ENCODE results near the gene NEDD4L. TPM values are rescaled to one million over a fixed set of nuclear protein-coding genes. Genes with fewer than 3 reads are reported as not detected.

Gene NEDD4L
- total and polyA plus RNA-seq, 3 donors from 2014 or later: 14.3 to 43.1 (median 42.7) TPM

DNA sequence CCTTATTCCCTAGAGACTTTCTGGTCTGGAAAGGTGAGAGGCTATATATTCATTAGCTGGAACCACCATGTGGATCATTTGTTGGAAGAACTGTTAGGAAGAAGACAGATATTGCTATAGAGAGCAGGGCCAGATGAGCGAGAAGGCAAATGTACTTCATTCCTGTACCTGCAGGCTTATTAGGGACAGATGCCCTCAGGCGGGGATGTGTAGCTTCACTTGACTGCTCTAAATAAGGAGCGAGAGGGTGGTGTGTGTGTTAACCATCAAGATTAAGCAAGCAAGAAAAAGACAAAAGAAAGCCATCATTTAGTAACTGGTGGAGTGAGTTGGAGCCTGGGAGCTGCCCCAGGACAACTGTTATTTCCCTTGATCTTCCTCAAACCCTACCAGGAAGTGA is 36.4 kb downstream of the NEDD4L start:
- no peaks in the 10 kb centered on the region for H3K27me3 ChIP-seq
- H3K9me3 ChIP-seq: no peaks in the 10 kb centered on the region
- H3K27ac ChIP-seq: no peak overlapping the region
- 90 to 91% methylated on average over 3 of the region's 3 CpGs for WGBS, 2 donors
- no peak for TF ChIP-seq POLR2A (IDR thresholded peaks at IDR 0.05)
- no peak overlapping the region for H3K4me3 ChIP-seq
- intact Hi-C loops (cut with DNase I; ENCODE audit: low total_unique reads): no loop called here
- H3K4me1 ChIP-seq: no peaks in the 10 kb centered on the region
- no peak for DNase-seq
- H3K36me3 ChIP-seq (ENCODE audit: low read depth, missing control alignments): no peaks in the 10 kb centered on the region

DNA sequence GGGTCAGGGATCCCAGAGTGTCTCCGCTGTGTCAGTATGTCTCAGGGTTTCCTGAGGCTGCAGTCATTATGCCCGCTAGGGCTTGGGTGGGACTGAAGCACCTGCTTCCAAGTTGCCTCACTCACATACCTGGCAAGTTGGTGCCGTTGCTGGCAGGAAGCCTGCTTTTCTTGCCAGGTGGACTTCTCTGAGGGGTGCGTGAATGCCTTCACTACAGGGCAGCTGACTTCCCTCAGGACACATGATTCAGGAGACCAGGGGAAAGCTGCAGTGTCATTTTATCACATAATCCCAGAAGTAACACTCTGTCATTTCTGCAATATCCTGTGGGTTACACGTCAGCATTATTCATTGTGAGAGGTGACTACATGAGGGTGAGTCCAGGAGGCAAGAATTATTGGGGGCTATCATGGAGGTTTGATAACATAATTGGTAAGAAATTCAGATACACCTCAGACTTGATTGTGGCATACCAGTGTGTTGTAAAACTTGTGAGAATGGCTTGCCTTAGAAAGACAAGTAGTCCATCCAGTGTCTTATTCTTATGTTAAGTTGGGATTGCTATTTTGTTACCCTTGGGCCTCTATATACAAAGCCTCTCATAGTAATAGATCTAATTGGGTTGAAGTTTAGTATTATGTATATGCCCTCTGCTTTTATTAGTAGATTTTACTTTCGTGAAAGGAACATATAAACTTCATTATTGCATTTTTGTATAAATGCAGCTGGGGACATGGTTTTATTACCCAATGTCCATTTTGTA is 44.1 kb downstream of the NEDD4L start:
- DNase-seq: no peak
- no peak for TF ChIP-seq POLR2A (IDR thresholded peaks at IDR 0.05)
- TF ChIP-seq, protein P1, sequence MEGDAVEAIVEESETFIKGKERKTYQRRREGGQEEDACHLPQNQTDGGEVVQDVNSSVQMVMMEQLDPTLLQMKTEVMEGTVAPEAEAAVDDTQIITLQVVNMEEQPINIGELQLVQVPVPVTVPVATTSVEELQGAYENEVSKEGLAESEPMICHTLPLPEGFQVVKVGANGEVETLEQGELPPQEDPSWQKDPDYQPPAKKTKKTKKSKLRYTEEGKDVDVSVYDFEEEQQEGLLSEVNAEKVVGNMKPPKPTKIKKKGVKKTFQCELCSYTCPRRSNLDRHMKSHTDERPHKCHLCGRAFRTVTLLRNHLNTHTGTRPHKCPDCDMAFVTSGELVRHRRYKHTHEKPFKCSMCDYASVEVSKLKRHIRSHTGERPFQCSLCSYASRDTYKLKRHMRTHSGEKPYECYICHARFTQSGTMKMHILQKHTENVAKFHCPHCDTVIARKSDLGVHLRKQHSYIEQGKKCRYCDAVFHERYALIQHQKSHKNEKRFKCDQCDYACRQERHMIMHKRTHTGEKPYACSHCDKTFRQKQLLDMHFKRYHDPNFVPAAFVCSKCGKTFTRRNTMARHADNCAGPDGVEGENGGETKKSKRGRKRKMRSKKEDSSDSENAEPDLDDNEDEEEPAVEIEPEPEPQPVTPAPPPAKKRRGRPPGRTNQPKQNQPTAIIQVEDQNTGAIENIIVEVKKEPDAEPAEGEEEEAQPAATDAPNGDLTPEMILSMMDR (IDR thresholded peaks at IDR 0.05): no peak
- Histone ChIP-seq H3K4me1 (no peaks in the 10 kb centered on the region), H3K9me3 (no peaks in the 10 kb centered on the region), H3K27ac (no peak overlapping the region), H3K27me3 (no peaks in the 10 kb centered on the region), H3K36me3 (ENCODE audit: low read depth, missing control alignments) (no peaks in the 10 kb centered on the region), H3K4me3 (no peak overlapping the region)
- intact Hi-C loops (cut with DNase I; ENCODE audit: low total_unique reads): no loop called here
- WGBS, 2 donors: 80 to 91% methylated on average over 5 to 6 of the region's 6 CpGs

DNA sequence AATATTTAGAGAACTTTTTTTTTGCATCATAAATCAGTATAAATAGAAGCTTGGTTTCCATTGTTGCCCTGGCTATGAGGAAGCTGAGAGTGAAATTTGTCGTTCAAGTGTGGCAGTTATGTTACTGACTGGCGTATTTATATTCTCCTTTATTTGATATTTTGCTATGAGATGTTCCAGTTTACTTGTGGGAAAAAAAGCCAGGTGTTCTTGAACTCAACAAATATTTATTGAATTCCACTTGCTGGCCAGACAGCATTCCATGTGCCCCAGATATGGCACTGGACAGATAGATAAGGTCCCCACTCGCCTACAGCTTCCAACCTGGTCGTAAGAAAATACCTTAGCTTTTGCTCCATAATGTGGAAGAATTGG is 44.7 kb downstream of the NEDD4L start:
- intact Hi-C loops (cut with DNase I; ENCODE audit: low total_unique reads): no loop called here
- no peaks in the 10 kb centered on the region for H3K27me3 ChIP-seq
- H3K36me3 ChIP-seq (ENCODE audit: low read depth, missing control alignments): no peaks in the 10 kb centered on the region
- WGBS, 2 donors: 88 to 95% methylated on average over 4 of the region's 4 CpGs
- H3K27ac ChIP-seq: no peak overlapping the region
- TF ChIP-seq, protein P1 (IDR thresholded peaks at IDR 0.05): no peak
- TF ChIP-seq POLR2A (IDR thresholded peaks at IDR 0.05): no peak
- no peak overlapping the region for H3K4me3 ChIP-seq
- H3K9me3 ChIP-seq: no peaks in the 10 kb centered on the region
- DNase-seq: no peak
- no peaks in the 10 kb centered on the region for H3K4me1 ChIP-seq

DNA sequence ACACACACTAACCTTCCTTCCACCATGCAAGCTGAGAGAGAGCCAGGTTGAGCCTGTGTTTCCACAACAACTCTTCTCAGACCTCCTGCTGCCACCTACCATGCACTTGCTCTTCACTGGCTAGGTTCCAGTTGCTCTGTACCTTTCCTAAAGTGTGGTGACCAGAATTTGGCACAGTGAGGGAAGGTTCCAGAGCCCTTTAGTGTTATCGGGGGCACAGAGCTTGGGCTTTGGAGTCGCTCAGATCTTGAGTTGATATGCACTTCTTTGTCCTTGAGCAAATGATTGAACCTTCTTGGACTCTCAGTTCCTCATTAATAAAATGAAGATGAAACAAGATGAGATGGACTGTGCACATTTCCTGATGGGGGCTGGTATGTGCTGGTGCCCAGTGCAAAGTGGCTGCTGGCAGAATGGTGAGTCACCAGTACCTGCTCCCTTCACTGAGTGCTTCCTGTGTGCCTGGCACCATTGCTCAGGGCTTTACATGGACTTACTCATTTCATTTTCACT is 47.1 kb downstream of the NEDD4L start:
- H3K9me3 ChIP-seq: no peaks in the 10 kb centered on the region
- 94 to 97% methylated on average over 2 of the region's 2 CpGs for WGBS, 2 donors
- DNase-seq: no peak
- intact Hi-C loops (cut with DNase I; ENCODE audit: low total_unique reads): no loop called here
- no peaks in the 10 kb centered on the region for H3K27me3 ChIP-seq
- H3K27ac ChIP-seq: no peak overlapping the region
- no peaks in the 10 kb centered on the region for H3K4me1 ChIP-seq
- no peak overlapping the region for H3K4me3 ChIP-seq
- TF ChIP-seq, protein P1 (IDR thresholded peaks at IDR 0.05): no peak
- no peak for TF ChIP-seq POLR2A (IDR thresholded peaks at IDR 0.05)
- no peaks in the 10 kb centered on the region for H3K36me3 ChIP-seq (ENCODE audit: low read depth, missing control alignments)

DNA sequence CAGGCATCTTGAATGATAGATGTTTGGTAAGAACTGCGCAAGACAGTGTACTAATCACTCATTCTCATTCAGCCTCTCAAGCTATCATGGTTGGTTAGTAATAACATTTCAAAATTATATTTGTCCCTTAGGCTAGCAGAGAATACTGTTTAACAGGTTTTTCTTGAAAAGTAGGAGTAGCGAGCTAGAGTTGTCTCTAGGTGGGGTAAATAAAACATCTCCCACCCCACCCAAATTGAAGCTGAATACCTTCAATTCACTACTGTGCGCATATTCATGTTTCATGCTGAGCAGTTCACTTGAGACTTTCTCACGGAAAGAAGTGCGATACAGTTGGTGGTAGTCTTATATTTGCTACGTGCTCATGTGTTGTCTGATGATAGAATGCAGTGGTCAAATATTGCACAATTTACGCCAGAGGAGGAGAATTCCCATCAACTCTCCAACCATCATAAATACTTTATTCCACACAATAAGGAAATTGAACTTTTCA is 49.3 kb downstream of the NEDD4L start:
- peaks cover 19% of the 10 kb centered on the region for H3K4me1 ChIP-seq
- DNase-seq: no peak
- no peak overlapping the region for H3K4me3 ChIP-seq
- no peaks in the 10 kb centered on the region for H3K9me3 ChIP-seq
- H3K36me3 ChIP-seq (ENCODE audit: low read depth, missing control alignments): no peaks in the 10 kb centered on the region
- intact Hi-C loops (cut with DNase I; ENCODE audit: low total_unique reads): no loop called here
- WGBS, 2 donors: 96 to 97% methylated on average over 7 of the region's 7 CpGs
- no peaks in the 10 kb centered on the region for H3K27me3 ChIP-seq
- no peak for TF ChIP-seq POLR2A (IDR thresholded peaks at IDR 0.05)
- TF ChIP-seq, protein P1 (IDR thresholded peaks at IDR 0.05): no peak
- no peak overlapping the region for H3K27ac ChIP-seq

All from testis (tissue), 3 donors.